ENCODE measurements around the gene FAU.

DNA sequence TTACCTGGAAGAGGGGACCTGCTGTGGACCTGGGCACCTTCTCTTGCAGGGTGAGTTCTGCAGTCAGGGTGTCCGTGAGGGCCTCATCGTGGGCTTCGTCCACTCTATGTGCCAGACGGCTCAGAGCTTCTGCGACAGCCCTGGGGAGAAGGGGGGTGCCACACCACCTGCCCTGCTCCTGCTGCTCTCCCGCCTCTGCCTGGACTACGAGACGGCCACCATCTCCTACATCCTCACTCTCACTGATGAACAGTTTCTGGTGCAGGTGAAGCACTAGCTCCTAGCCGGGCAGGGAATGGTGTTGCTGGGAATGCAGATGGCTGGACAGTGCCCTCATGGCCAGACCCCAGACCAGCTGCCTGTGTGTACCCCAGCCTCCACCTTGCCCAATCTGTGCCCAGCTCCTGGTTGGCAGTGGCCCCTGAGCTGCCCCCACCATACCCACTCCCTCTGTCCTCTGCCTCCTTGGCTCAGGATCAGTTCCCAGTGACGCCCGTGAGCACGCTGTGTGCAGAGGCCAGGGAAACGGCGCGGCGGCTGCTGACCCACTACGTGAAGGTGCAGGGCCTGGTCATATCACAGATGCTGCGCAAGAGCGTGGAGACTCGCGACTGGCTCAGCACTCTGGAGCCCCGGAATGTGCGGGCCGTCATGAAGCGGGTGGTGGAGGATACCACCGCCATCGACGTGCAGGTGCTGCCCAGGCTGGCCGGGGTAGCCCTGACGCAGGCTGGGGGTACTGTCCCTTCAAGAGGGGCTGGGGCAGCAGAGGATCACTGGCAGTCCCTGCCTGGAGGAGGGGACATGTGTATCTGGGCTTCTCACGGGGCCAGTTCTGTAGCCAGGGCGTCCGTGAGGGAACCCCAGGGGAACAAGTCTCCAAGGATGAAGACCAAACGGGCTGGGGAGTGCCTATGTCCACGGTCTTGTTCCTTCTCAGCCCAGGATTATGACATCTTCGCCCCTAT lies 12.4 kb downstream of the FAU start:
- TF ChIP-seq, protein P1, sequence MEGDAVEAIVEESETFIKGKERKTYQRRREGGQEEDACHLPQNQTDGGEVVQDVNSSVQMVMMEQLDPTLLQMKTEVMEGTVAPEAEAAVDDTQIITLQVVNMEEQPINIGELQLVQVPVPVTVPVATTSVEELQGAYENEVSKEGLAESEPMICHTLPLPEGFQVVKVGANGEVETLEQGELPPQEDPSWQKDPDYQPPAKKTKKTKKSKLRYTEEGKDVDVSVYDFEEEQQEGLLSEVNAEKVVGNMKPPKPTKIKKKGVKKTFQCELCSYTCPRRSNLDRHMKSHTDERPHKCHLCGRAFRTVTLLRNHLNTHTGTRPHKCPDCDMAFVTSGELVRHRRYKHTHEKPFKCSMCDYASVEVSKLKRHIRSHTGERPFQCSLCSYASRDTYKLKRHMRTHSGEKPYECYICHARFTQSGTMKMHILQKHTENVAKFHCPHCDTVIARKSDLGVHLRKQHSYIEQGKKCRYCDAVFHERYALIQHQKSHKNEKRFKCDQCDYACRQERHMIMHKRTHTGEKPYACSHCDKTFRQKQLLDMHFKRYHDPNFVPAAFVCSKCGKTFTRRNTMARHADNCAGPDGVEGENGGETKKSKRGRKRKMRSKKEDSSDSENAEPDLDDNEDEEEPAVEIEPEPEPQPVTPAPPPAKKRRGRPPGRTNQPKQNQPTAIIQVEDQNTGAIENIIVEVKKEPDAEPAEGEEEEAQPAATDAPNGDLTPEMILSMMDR (tag by site-specific recombination; IDR thresholded peaks at IDR 0.05): no peak
- TF ChIP-seq ZNF513 (tag by site-specific recombination; IDR thresholded peaks at IDR 0.05) (no peak), ZNF596 (tag by site-specific recombination; IDR thresholded peaks at IDR 0.05) (no peak), ZNF530 (tag by site-specific recombination; IDR thresholded peaks at IDR 0.05; ENCODE audit: low read depth) (no peak), ZNF274 (IDR thresholded peaks at IDR 0.05; ENCODE audit: low read length) (no peak), ZNF274 (tag by site-specific recombination; IDR thresholded peaks at IDR 0.05; ENCODE audit: borderline replicate concordance) (no peak), ZNF114 (tag by site-specific recombination; IDR thresholded peaks at IDR 0.05) (no peak), ZNF16 (tag by site-specific recombination; IDR thresholded peaks at IDR 0.05; ENCODE audit: low read depth) (no peak), ZBTB49 (tag by site-specific recombination; IDR thresholded peaks at IDR 0.05; ENCODE audit: low read depth) (no peak), ZNF561 (tag by site-specific recombination; IDR thresholded peaks at IDR 0.05; ENCODE audit: borderline replicate concordance) (no peak), GLIS2 (tag by site-specific recombination; IDR thresholded peaks at IDR 0.05) (no peak), PRDM4 (tag by site-specific recombination; IDR thresholded peaks at IDR 0.05) (no peak), REST (tag by site-specific recombination; IDR thresholded peaks at IDR 0.05) (no peak)
- TF ChIP-seq, protein P2, sequence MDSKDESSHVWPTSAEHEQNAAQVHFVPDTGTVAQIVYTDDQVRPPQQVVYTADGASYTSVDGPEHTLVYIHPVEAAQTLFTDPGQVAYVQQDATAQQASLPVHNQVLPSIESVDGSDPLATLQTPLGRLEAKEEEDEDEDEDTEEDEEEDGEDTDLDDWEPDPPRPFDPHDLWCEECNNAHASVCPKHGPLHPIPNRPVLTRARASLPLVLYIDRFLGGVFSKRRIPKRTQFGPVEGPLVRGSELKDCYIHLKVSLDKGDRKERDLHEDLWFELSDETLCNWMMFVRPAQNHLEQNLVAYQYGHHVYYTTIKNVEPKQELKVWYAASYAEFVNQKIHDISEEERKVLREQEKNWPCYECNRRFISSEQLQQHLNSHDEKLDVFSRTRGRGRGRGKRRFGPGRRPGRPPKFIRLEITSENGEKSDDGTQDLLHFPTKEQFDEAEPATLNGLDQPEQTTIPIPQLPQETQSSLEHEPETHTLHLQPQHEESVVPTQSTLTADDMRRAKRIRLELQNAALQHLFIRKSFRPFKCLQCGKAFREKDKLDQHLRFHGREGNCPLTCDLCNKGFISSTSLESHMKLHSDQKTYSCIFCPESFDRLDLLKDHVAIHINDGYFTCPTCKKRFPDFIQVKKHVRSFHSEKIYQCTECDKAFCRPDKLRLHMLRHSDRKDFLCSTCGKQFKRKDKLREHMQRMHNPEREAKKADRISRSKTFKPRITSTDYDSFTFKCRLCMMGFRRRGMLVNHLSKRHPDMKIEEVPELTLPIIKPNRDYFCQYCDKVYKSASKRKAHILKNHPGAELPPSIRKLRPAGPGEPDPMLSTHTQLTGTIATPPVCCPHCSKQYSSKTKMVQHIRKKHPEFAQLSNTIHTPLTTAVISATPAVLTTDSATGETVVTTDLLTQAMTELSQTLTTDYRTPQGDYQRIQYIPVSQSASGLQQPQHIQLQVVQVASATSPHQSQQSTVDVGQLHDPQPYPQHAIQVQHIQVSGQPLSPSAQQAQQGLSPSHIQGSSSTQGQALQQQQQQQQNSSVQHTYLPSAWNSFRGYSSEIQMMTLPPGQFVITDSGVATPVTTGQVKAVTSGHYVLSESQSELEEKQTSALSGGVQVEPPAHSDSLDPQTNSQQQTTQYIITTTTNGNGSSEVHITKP (tag by site-specific recombination; IDR thresholded peaks at IDR 0.05): no peak

Data from HEK293 (cell line).